ENCODE results near the gene TNRC6A.

The TNRC6A gene

GRCh38 chr16:24694931-24695330, 34.5 kb upstream of the TNRC6A start:
- Histone ChIP-seq H3K9me2 (replicated peaks; ENCODE audit: insufficient read depth, low read length) (no peaks in the 10 kb centered on the region), H2AFZ (ENCODE audit: low read depth, low read length, severe bottlenecking) (no peak overlapping the region), H3K27me3 (ENCODE audit: low read length) (no peaks in the 10 kb centered on the region), H3K4me3 (ENCODE audit: insufficient read depth, low read length, poor library complexity, severe bottlenecking) (no peak overlapping the region), H3K79me2 (ENCODE audit: insufficient read depth, low read length) (no peaks in the 10 kb centered on the region), H3K9ac (ENCODE audit: low read length) (no peak overlapping the region), H3F3A (ENCODE audit: insufficient read depth) (no peaks in the 10 kb centered on the region), H4K20me1 (ENCODE audit: low read depth, low read length) (no peaks in the 10 kb centered on the region), H3K27ac (ENCODE audit: low read depth, low read length) (no peak overlapping the region), H3K4me2 (ENCODE audit: low read depth, low read length, poor library complexity, severe bottlenecking) (no peak overlapping the region), H3K9me3 (ENCODE audit: insufficient read depth, low read length) (no peaks in the 10 kb centered on the region), H3K36me3 (ENCODE audit: low read length) (no peaks in the 10 kb centered on the region)
- TF ChIP-seq EZH2phosphoT487 (conservative IDR thresholded peaks at IDR 0.05; ENCODE audit: low read length): no peak
- no peak for TF ChIP-seq CTCF (IDR thresholded peaks at IDR 0.05; ENCODE audit: insufficient read depth, low read length, poor library complexity, severe bottlenecking)

GRCh38 chr16:24696699-24697098, 32.8 kb upstream of the TNRC6A start:
- H3K9me2 ChIP-seq (replicated peaks; ENCODE audit: insufficient read depth, low read length): no peaks in the 10 kb centered on the region
- TF ChIP-seq CTCF (IDR thresholded peaks at IDR 0.05; ENCODE audit: insufficient read depth, low read length, poor library complexity, severe bottlenecking) (no peak), EZH2phosphoT487 (conservative IDR thresholded peaks at IDR 0.05; ENCODE audit: low read length) (no peak)
- no peaks in the 10 kb centered on the region for H3K9me3 ChIP-seq (ENCODE audit: insufficient read depth, low read length)
- H3K79me2 ChIP-seq (ENCODE audit: insufficient read depth, low read length): no peaks in the 10 kb centered on the region
- H3K4me2 ChIP-seq (ENCODE audit: low read depth, low read length, poor library complexity, severe bottlenecking): no peak overlapping the region
- H3K9ac ChIP-seq (ENCODE audit: low read length): no peak overlapping the region
- H3F3A ChIP-seq (ENCODE audit: insufficient read depth): no peaks in the 10 kb centered on the region
- H3K27ac ChIP-seq (ENCODE audit: low read depth, low read length): no peak overlapping the region
- H3K4me3 ChIP-seq (ENCODE audit: insufficient read depth, low read length, poor library complexity, severe bottlenecking): no peak overlapping the region
- no peaks in the 10 kb centered on the region for H3K36me3 ChIP-seq (ENCODE audit: low read length)
- H3K27me3 ChIP-seq (ENCODE audit: low read length): no peaks in the 10 kb centered on the region
- no peaks in the 10 kb centered on the region for H4K20me1 ChIP-seq (ENCODE audit: low read depth, low read length)
- H2AFZ ChIP-seq (ENCODE audit: low read depth, low read length, severe bottlenecking): no peak overlapping the region

GRCh38 chr16:24698308-24698707, 31.1 kb upstream of the TNRC6A start:
- Histone ChIP-seq H2AFZ (ENCODE audit: low read depth, low read length, severe bottlenecking) (no peak overlapping the region), H3K4me2 (ENCODE audit: low read depth, low read length, poor library complexity, severe bottlenecking) (no peak overlapping the region), H3K9me2 (replicated peaks; ENCODE audit: insufficient read depth, low read length) (no peaks in the 10 kb centered on the region), H3K4me3 (ENCODE audit: insufficient read depth, low read length, poor library complexity, severe bottlenecking) (no peak overlapping the region), H3K9ac (ENCODE audit: low read length) (no peak overlapping the region), H4K20me1 (ENCODE audit: low read depth, low read length) (no peaks in the 10 kb centered on the region), H3K27ac (ENCODE audit: low read depth, low read length) (no peak overlapping the region), H3F3A (ENCODE audit: insufficient read depth) (no peaks in the 10 kb centered on the region), H3K79me2 (ENCODE audit: insufficient read depth, low read length) (no peaks in the 10 kb centered on the region), H3K36me3 (ENCODE audit: low read length) (no peaks in the 10 kb centered on the region), H3K27me3 (ENCODE audit: low read length) (no peaks in the 10 kb centered on the region), H3K9me3 (ENCODE audit: insufficient read depth, low read length) (no peaks in the 10 kb centered on the region)
- TF ChIP-seq EZH2phosphoT487 (conservative IDR thresholded peaks at IDR 0.05; ENCODE audit: low read length) (no peak), CTCF (IDR thresholded peaks at IDR 0.05; ENCODE audit: insufficient read depth, low read length, poor library complexity, severe bottlenecking) (no peak)

All from SU-DHL-6 (cell line).